Endothelial cell (in vitro differentiated cells): ENCODE data around the gene GSK3B. TPM values are rescaled to one million over a fixed set of nuclear protein-coding genes. Genes with fewer than 3 reads are reported as not detected.

Experiments
- DNase-seq: peaks from one replicate; pipeline ENCODE4 v3.0.0; 2021; ENCODE audit warnings: low spot score
- H3K27ac Mint-ChIP-seq: one replicate; pipeline ENCODE4 v1.8.0; 2021; ENCODE audit warnings: mixed read lengths, inconsistent platforms; ENCODE audit not compliant: unreplicated experiment
- H3K27me3 Mint-ChIP-seq: one replicate; pipeline ENCODE4 v1.8.0; 2021; ENCODE audit warnings: mild to moderate bottlenecking, moderate library complexity, mixed read lengths, inconsistent platforms; ENCODE audit not compliant: unreplicated experiment
- H3K36me3 Mint-ChIP-seq: one replicate; pipeline ENCODE4 v1.8.0; 2021; ENCODE audit warnings: mild to moderate bottlenecking, low read depth, mixed read lengths, inconsistent platforms; ENCODE audit not compliant: unreplicated experiment
- H3K4me1 Mint-ChIP-seq: one replicate; pipeline ENCODE4 v1.8.0; 2021; ENCODE audit warnings: mild to moderate bottlenecking, mixed read lengths, inconsistent platforms; ENCODE audit not compliant: unreplicated experiment
- H3K4me3 Mint-ChIP-seq: one replicate; pipeline ENCODE4 v1.8.0; 2021; ENCODE audit warnings: mild to moderate bottlenecking, mixed read lengths, inconsistent platforms; ENCODE audit not compliant: unreplicated experiment
- H3K9me3 Mint-ChIP-seq: one replicate; pipeline ENCODE4 v1.8.0; 2021; ENCODE audit warnings: mixed read lengths, inconsistent platforms; ENCODE audit not compliant: unreplicated experiment
- total RNA-seq: library from RNA; stranded (reverse); fragmentation: NEBNext Ultra II Directional; extraction: Animal tissue kit (Norgen Biotek cat#: 25700); gene quantifications from one replicate; pipeline ENCODE4 v1.2.1, GENCODE V29; 2021; ENCODE audit not compliant: unreplicated experiment
- TF ChIP-seq, protein P1 (sequence below): fragments of 200-600 bp; sonication (generic); IDR thresholded peaks from one replicate; pipeline ENCODE4 v1.5.0; 2021; ENCODE audit warnings: antibody characterized with exemption; ENCODE audit not compliant: unreplicated experiment

Gene GSK3B
- total RNA-seq, 1 donor from 2014 or later = 78.6 TPM

DNA sequence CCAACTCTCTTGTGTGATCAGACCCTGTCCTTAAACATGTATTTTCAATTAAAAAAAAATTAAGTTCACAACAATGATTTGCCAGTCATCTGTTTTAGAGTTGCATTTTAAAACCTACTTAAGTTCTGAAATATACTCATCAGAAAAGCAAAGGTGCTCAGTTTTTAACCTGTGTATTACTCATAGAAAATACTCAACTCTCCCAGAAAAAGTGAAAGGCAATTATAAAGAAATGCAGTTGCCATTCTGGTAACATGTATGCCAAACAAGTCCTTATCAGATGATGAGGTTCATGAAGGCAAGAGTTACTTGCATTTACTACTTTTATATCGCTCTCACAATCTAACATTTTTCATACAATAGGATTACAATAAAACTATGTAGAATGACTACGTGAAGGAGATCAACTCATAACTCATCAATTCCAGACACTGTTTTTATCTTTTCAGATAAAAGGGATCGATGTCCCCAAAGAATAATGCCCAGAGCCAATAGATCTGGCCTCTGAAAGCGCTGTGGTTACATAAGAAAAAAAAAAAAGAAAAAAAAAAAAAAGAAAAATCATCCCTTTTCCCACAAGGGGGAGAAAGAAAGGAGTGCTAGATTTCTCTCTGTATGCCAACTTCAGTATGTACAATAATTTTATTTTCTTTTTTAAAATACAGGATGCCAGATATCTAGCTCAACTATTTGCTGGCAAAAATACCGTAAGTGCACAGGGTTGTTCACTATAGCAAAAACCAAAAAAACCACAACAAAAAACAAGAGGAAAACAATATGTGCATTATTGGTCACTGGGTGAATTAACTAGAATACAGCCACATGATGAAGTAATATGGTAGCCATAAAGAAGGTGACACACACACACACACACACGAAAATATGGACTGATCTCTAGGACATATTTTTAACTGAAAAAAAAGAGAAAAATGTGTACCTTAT lies 175.0 kb downstream of the GSK3B start:
- Mint-ChIP-seq H3K9me3 (no peaks in the 10 kb centered on the region), H3K27me3 (no peaks in the 10 kb centered on the region), H3K4me3 (no peak overlapping the region), H3K36me3 (peaks cover 18% of the 10 kb centered on the region), H3K4me1 (no peaks in the 10 kb centered on the region), H3K27ac (no peak overlapping the region)
- TF ChIP-seq, protein P1, sequence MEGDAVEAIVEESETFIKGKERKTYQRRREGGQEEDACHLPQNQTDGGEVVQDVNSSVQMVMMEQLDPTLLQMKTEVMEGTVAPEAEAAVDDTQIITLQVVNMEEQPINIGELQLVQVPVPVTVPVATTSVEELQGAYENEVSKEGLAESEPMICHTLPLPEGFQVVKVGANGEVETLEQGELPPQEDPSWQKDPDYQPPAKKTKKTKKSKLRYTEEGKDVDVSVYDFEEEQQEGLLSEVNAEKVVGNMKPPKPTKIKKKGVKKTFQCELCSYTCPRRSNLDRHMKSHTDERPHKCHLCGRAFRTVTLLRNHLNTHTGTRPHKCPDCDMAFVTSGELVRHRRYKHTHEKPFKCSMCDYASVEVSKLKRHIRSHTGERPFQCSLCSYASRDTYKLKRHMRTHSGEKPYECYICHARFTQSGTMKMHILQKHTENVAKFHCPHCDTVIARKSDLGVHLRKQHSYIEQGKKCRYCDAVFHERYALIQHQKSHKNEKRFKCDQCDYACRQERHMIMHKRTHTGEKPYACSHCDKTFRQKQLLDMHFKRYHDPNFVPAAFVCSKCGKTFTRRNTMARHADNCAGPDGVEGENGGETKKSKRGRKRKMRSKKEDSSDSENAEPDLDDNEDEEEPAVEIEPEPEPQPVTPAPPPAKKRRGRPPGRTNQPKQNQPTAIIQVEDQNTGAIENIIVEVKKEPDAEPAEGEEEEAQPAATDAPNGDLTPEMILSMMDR = peak; percentile 30
- DNase-seq = no peak

DNA sequence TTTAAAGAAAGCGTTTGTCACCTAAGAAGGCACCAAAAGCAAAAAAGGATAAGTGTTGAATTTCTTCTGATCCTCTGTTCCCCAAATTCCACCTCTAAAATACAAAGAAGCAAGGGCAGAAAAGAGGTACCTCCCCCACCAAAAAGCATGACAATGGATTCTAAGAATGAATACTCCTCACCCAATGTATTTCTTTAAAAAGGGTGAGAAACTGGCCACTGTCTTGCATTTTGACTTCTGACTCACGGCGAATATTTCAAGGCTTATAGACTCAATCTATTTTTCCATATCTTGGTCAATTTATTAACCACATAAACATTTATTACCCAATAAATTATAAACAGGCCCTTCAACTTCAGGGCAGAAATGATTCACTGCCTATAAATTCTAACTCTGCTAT lies 181.2 kb downstream of the GSK3B start:
- TF ChIP-seq, protein P1 = no peak
- Mint-ChIP-seq H3K36me3 (peaks cover 18% of the 10 kb centered on the region), H3K4me3 (no peak overlapping the region), H3K4me1 (no peaks in the 10 kb centered on the region), H3K27me3 (peaks cover 5% of the 10 kb centered on the region), H3K27ac (no peak overlapping the region), H3K9me3 (no peaks in the 10 kb centered on the region)
- DNase-seq = no peak

DNA sequence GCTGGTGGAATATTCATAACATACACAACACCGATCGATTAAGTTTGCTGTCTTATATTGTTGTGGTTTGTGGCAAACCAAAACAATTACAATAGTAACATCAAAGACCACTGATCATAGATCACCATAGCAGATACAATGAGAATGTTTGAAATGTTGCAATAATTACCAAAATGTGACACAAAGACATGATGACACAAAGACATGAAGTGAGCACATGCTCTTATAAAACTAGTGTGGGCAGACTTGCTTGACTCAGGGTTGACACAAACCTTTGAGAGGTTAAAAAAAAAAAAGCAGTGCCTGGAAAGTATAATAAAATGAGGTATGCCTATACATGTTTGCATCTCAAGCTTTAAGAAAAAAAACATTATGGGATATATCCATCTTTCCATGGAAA lies 182.0 kb downstream of the GSK3B start:
- no peaks in the 10 kb centered on the region for H3K9me3 Mint-ChIP-seq
- peaks cover 5% of the 10 kb centered on the region for H3K27me3 Mint-ChIP-seq
- peaks cover 18% of the 10 kb centered on the region for H3K36me3 Mint-ChIP-seq
- TF ChIP-seq, protein P1 = no peak
- no peak for DNase-seq
- H3K4me3 Mint-ChIP-seq = no peak overlapping the region
- H3K27ac Mint-ChIP-seq = no peak overlapping the region
- no peaks in the 10 kb centered on the region for H3K4me1 Mint-ChIP-seq

DNA sequence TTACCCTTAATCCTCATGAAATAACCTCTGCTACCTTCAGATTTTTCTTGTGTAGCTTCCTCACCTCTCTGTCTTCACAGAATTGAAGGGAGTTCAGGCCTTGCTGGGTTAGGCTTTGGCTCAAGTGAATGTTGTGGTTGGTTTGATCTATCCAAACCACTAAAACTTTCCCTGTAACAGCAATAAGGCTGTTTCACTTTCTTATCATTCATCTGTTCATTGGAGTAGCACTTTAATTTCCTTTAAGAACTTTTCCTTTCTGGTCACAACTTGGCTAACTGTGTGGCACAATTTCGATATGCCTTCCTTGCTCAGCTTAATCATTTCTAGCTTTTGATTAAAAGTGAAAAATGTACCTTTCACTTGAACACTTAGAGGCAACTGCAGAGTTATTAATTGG lies 182.5 kb downstream of the GSK3B start:
- TF ChIP-seq, protein P1 = no peak
- peaks cover 18% of the 10 kb centered on the region for H3K36me3 Mint-ChIP-seq
- peaks cover 5% of the 10 kb centered on the region for H3K27me3 Mint-ChIP-seq
- no peaks in the 10 kb centered on the region for H3K9me3 Mint-ChIP-seq
- no peaks in the 10 kb centered on the region for H3K4me1 Mint-ChIP-seq
- DNase-seq = no peak
- no peak overlapping the region for H3K4me3 Mint-ChIP-seq
- H3K27ac Mint-ChIP-seq = no peak overlapping the region

DNA sequence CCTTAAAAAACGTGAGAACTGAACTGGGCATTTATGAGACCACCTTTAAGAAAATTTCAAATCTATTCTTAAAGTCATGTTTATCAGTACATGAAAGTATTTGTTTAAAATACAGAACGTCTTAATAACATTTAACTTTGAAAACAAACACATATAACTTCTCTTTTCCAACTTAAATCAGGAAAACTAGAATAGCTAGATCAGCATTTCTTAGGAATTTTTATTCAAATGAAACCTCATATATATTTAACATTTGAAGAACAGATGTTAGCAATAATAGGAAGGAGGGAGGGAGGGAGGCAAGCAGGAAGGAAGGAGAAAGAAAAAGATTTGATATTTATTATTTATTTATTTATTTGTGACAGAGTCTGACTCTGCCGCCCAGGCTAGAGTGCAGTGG lies 192.2 kb downstream of the GSK3B start:
- Mint-ChIP-seq H3K4me1 (no peaks in the 10 kb centered on the region), H3K36me3 (peaks cover 4% of the 10 kb centered on the region), H3K27me3 (no peaks in the 10 kb centered on the region), H3K4me3 (no peak overlapping the region), H3K9me3 (no peaks in the 10 kb centered on the region), H3K27ac (no peak overlapping the region)
- TF ChIP-seq, protein P1 = no peak
- no peak for DNase-seq
